Neural progenitor cell (in vitro differentiated cells): Measurements from ENCODE around the gene RET.

ENCODE experiments used
- EZH2 ChIP-seq: fragments of 200-600 bp; sonication (generic); IDR thresholded peaks from 2 replicates; pipeline ENCODE4 v1.6.1; 2017; ENCODE audit warnings: antibody characterized with exemption, mild to moderate bottlenecking, moderate library complexity
- TF ChIP-seq, protein P1 (sequence below): fragments of 200-600 bp; sonication (generic); IDR thresholded peaks from 2 replicates; pipeline ENCODE4 v1.5.1; 2017; ENCODE audit warnings: antibody characterized with exemption, mild to moderate bottlenecking

DNA sequence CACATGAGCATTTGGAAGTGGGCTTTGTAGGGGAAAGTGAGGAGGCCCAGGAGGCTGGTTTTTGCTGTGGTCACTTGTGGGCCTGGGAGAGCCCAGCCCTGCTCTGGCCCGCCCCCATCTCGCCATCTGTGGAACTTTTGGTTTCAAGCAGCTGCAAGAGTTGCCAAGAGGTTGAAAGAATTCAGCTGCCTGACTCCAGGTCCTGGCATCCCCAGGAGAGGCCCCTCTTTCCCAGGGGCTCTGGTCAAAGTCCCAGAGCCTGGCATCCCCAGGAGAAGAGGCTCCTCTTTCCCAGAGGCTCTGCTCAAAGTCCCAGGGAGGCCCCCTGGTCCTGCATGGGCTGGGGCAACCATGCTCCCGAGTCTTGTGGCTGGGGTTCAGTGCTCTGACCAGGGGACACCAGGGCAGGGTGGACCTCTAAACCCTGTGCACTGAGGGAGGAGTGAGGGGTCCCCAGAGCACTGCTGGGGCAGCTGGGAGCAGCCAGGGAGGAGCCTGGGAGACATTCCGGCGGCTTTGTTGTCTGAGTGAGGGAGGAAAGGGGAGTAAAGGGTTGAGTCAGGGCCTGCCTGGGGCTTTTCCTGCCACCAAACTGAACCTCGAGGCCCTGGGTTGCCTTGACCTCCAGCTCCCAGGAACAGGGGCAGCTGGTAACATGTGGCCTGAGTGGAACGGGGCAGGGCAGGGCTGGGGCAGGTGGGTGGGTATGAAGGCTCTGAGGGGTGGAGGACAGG lies 33.6 kb downstream of the RET start:
- TF ChIP-seq, protein P1, sequence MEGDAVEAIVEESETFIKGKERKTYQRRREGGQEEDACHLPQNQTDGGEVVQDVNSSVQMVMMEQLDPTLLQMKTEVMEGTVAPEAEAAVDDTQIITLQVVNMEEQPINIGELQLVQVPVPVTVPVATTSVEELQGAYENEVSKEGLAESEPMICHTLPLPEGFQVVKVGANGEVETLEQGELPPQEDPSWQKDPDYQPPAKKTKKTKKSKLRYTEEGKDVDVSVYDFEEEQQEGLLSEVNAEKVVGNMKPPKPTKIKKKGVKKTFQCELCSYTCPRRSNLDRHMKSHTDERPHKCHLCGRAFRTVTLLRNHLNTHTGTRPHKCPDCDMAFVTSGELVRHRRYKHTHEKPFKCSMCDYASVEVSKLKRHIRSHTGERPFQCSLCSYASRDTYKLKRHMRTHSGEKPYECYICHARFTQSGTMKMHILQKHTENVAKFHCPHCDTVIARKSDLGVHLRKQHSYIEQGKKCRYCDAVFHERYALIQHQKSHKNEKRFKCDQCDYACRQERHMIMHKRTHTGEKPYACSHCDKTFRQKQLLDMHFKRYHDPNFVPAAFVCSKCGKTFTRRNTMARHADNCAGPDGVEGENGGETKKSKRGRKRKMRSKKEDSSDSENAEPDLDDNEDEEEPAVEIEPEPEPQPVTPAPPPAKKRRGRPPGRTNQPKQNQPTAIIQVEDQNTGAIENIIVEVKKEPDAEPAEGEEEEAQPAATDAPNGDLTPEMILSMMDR = no peak
- no peak for TF ChIP-seq EZH2
